ENCODE data around the gene ANKRD33B. TPM values are rescaled to one million over a fixed set of nuclear protein-coding genes. Genes with fewer than 3 reads are reported as not detected.

ANKRD33B gene
- total RNA-seq, 6 donors from 2014 or later: 3.1 to 10.5 (median 7.9) TPM

- Histone ChIP-seq H3K4me3 (no peak overlapping the region), H3K36me3 (peaks cover 17 to 51% (median 48%) of the 10 kb centered on the region in 4 donors), H3K27ac (no peak overlapping the region), H3K27me3 (no peaks in the 10 kb centered on the region), H3K9me3 (no peaks in the 10 kb centered on the region), H3K4me1 (no peaks in the 10 kb centered on the region)
- ATAC-seq (ENCODE audit: low FRiP score in 2 of 2) (no peak), DNase-seq (no peak)
- TF ChIP-seq POLR2AphosphoS5 (IDR thresholded peaks at IDR 0.05): no peak
- no peak for TF ChIP-seq CTCF (IDR thresholded peaks at IDR 0.05)
- TF ChIP-seq EP300 (IDR thresholded peaks at IDR 0.05): no peak
- no peak for TF ChIP-seq POLR2A (IDR thresholded peaks at IDR 0.05)
- 93 to 98% methylated on average over 7 of the region's 7 CpGs for WGBS, 2 donors
Observed at GRCh38 chr5:10677533-10677932, 113.7 kb downstream of the ANKRD33B start.

GRCh38 chr5:10678244-10678643, 114.4 kb downstream of the ANKRD33B start:
- 89 to 100% methylated on average over 2 of the region's 2 CpGs for WGBS, 2 donors

GRCh38 chr5:10679336-10679988, 115.6 kb downstream of the ANKRD33B start:
- TF ChIP-seq POLR2AphosphoS5 (IDR thresholded peaks at IDR 0.05) (no peak), POLR2A (IDR thresholded peaks at IDR 0.05) (no peak), EP300 (IDR thresholded peaks at IDR 0.05) (no peak), CTCF (IDR thresholded peaks at IDR 0.05) (no peak)
- peaks cover 23 to 63% (median 52%) of the 10 kb centered on the region in 4 donors for H3K36me3 ChIP-seq
- H3K27me3 ChIP-seq: no peaks in the 10 kb centered on the region
- no peak overlapping the region for H3K27ac ChIP-seq
- DNase-seq (peak in 1 of 2 donors; percentile 22), ATAC-seq (ENCODE audit: low FRiP score in 2 of 2) (no peak)
- no peaks in the 10 kb centered on the region for H3K4me1 ChIP-seq
- WGBS, 2 donors: 92 to 97% methylated on average over 15 of the region's 15 CpGs
- no peaks in the 10 kb centered on the region for H3K9me3 ChIP-seq
- no peak overlapping the region for H3K4me3 ChIP-seq

More at GRCh38 chr5:10678244-10678643, 114.4 kb downstream of the ANKRD33B start:
- no peak for TF ChIP-seq EP300 (IDR thresholded peaks at IDR 0.05)
- TF ChIP-seq POLR2A (IDR thresholded peaks at IDR 0.05): no peak
- no peak for TF ChIP-seq POLR2AphosphoS5 (IDR thresholded peaks at IDR 0.05)
- no peak for TF ChIP-seq CTCF (IDR thresholded peaks at IDR 0.05)
- Histone ChIP-seq H3K36me3 (peaks cover 23 to 58% (median 51%) of the 10 kb centered on the region in 4 donors), H3K27ac (no peak overlapping the region), H3K4me1 (no peaks in the 10 kb centered on the region), H3K9me3 (no peaks in the 10 kb centered on the region), H3K4me3 (no peak overlapping the region), H3K27me3 (no peaks in the 10 kb centered on the region)
- DNase-seq (peak in 1 of 2 donors; percentile 18), ATAC-seq (ENCODE audit: low FRiP score in 2 of 2) (no peak)

- no peak overlapping the region for H3K27ac ChIP-seq
- H3K27me3 ChIP-seq: no peaks in the 10 kb centered on the region
- no peak overlapping the region for H3K4me3 ChIP-seq
- TF ChIP-seq POLR2AphosphoS5 (IDR thresholded peaks at IDR 0.05) (no peak), POLR2A (IDR thresholded peaks at IDR 0.05) (no peak), EP300 (IDR thresholded peaks at IDR 0.05) (no peak), CTCF (IDR thresholded peaks at IDR 0.05) (no peak)
- ATAC-seq (ENCODE audit: low FRiP score in 2 of 2): no peak
- no peaks in the 10 kb centered on the region for H3K9me3 ChIP-seq
- WGBS, 2 donors: 79 to 93% methylated on average over 16 to 17 of the region's 17 CpGs
- peaks cover 23 to 63% (median 54%) of the 10 kb centered on the region in 4 donors for H3K36me3 ChIP-seq
- H3K4me1 ChIP-seq: no peaks in the 10 kb centered on the region
- no peak for DNase-seq
Observed at GRCh38 chr5:10680876-10681481, 117.1 kb downstream of the ANKRD33B start.

All from upper lobe of left lung (tissue), 6 donors.